Bone marrow (tissue), 2 donors: Measurements from ENCODE around the gene POLA1.

ENCODE experiments used
- DNase-seq, 2 donors: peaks; one replicate each; lab custom pipeline; 2025; lab: John Stamatoyannopoulos, UW

Gene POLA1

GRCh38 chrX:24876530-24877287 lies 183.0 kb downstream of the POLA1 start:
- DNase-seq, result no peak

- DNase-seq, result no peak
Measured at GRCh38 chrX:24877288-24877664, 183.6 kb downstream of the POLA1 start.

- DNase-seq, result no peak
Measured at GRCh38 chrX:24877854-24878650, 184.3 kb downstream of the POLA1 start.

GRCh38 chrX:24879679-24880078 lies 186.0 kb downstream of the POLA1 start:
- no peak for DNase-seq

- DNase-seq, result no peak
Measured at GRCh38 chrX:24886916-24887315, 193.2 kb downstream of the POLA1 start.

- no peak for DNase-seq
Measured at GRCh38 chrX:24890677-24891076, 197.0 kb downstream of the POLA1 start.

- DNase-seq, result no peak
Measured at GRCh38 chrX:24899391-24899790, 205.7 kb downstream of the POLA1 start.

GRCh38 chrX:24900234-24900633 lies 206.5 kb downstream of the POLA1 start:
- DNase-seq, result no peak

GRCh38 chrX:24902806-24903205 lies 209.1 kb downstream of the POLA1 start:
- no peak for DNase-seq

GRCh38 chrX:24918715-24919114 lies 225.0 kb downstream of the POLA1 start:
- no peak for DNase-seq

- DNase-seq, result no peak
Measured at GRCh38 chrX:24920769-24921168, 227.1 kb downstream of the POLA1 start.

GRCh38 chrX:24925430-24925829 lies 231.7 kb downstream of the POLA1 start:
- DNase-seq, result no peak

- DNase-seq, result no peak
Measured at GRCh38 chrX:24927372-24927771, 233.7 kb downstream of the POLA1 start.

- DNase-seq, result no peak
Measured at GRCh38 chrX:24928114-24928513, 234.4 kb downstream of the POLA1 start.

- no peak for DNase-seq
Measured at GRCh38 chrX:24934279-24934678, 240.6 kb downstream of the POLA1 start.

- DNase-seq, result no peak
Measured at GRCh38 chrX:24945009-24945408, 251.3 kb downstream of the POLA1 start.

- DNase-seq, result no peak
Measured at GRCh38 chrX:24946369-24946768, 252.7 kb downstream of the POLA1 start.

GRCh38 chrX:24954732-24955131 lies 261.0 kb downstream of the POLA1 start:
- DNase-seq, result no peak

- DNase-seq, result no peak
Measured at GRCh38 chrX:24955372-24955930, 261.7 kb downstream of the POLA1 start.

GRCh38 chrX:24956828-24957227 lies 263.1 kb downstream of the POLA1 start:
- no peak for DNase-seq

- DNase-seq, result no peak
Measured at GRCh38 chrX:24961809-24962208, 268.1 kb downstream of the POLA1 start.

- DNase-seq, result no peak
Measured at GRCh38 chrX:24963823-24964222, 270.1 kb downstream of the POLA1 start.

- DNase-seq, result no peak
Measured at GRCh38 chrX:24965372-24965771, 271.7 kb downstream of the POLA1 start.
